NCI-H446 treated with DMSO at 0.1 percent for 48 hours (cell line): ENCODE measurements around the gene SYTL2.

Source experiments
- DNase-seq: peaks from one replicate; lab custom pipeline; 2025; lab: John Stamatoyannopoulos, UW

Gene SYTL2

GRCh38 chr11:85826116-85826855 lies 15.3 kb upstream of the SYTL2 start:
- no peak for DNase-seq

- no peak for DNase-seq
Measured at GRCh38 chr11:85825616-85826015, 14.7 kb upstream of the SYTL2 start.

- no peak for DNase-seq
Measured at GRCh38 chr11:85823816-85824215, 12.9 kb upstream of the SYTL2 start.

GRCh38 chr11:85822814-85823213 lies 11.9 kb upstream of the SYTL2 start:
- DNase-seq = no peak

GRCh38 chr11:85821636-85822035 lies 10.7 kb upstream of the SYTL2 start:
- no peak for DNase-seq

- no peak for DNase-seq
Measured at GRCh38 chr11:85819441-85819840, 8.5 kb upstream of the SYTL2 start.

GRCh38 chr11:85815186-85815931 lies 4.4 kb upstream of the SYTL2 start:
- DNase-seq = no peak

- no peak for DNase-seq
Measured at GRCh38 chr11:85813721-85814120, 2.8 kb upstream of the SYTL2 start.

GRCh38 chr11:85811624-85812023 lies 683 bp upstream of the SYTL2 start:
- DNase-seq = no peak

- DNase-seq = no peak
Measured at GRCh38 chr11:85810521-85810870, 445 bp downstream of the SYTL2 start.

GRCh38 chr11:85809863-85810262 lies 1.1 kb downstream of the SYTL2 start:
- no peak for DNase-seq

GRCh38 chr11:85809191-85809590 lies 1.8 kb downstream of the SYTL2 start:
- no peak for DNase-seq

GRCh38 chr11:85806876-85807275 lies 4.1 kb downstream of the SYTL2 start:
- DNase-seq = no peak

GRCh38 chr11:85806016-85806415 lies 4.9 kb downstream of the SYTL2 start:
- no peak for DNase-seq

- no peak for DNase-seq
Measured at GRCh38 chr11:85805387-85805786, 5.6 kb downstream of the SYTL2 start.

GRCh38 chr11:85803920-85804319 lies 7.0 kb downstream of the SYTL2 start:
- DNase-seq = no peak

- no peak for DNase-seq
Measured at GRCh38 chr11:85803303-85803702, 7.6 kb downstream of the SYTL2 start.

- DNase-seq = no peak
Measured at GRCh38 chr11:85801527-85801926, 9.4 kb downstream of the SYTL2 start.

- no peak for DNase-seq
Measured at GRCh38 chr11:85800595-85801342, 10.2 kb downstream of the SYTL2 start.

- no peak for DNase-seq
Measured at GRCh38 chr11:85799142-85799541, 11.8 kb downstream of the SYTL2 start.

- DNase-seq = no peak
Measured at GRCh38 chr11:85798361-85798760, 12.6 kb downstream of the SYTL2 start.

GRCh38 chr11:85795712-85796487 lies 15.0 kb downstream of the SYTL2 start:
- DNase-seq = no peak
